K562 (cell line): ENCODE measurements around the gene GPR180. TPM values are rescaled to one million over a fixed set of nuclear protein-coding genes. Genes with fewer than 3 reads are reported as not detected.

Experiments
- ATAC-seq: fragments of 200-7000 bp; cut with Tn5 transposase; 3 replicates; pipeline ENCODE4 v1.9.1; 2020; ENCODE audit warnings: moderate library complexity
- BruUV-seq: library from RNA; stranded (reverse); fragments of 400-500 nt; replicated peaks from 2 replicates; lab custom pipeline; 2021; lab: Mats Ljungman, UMichigan
- CTCF ChIA-PET: fragments of 300-600 bp; formaldehyde crosslinking; extraction: SDS; loops from one replicate; lab custom pipeline; 2021; ENCODE audit warnings: low intra/inter-chr PET ratio; lab: Yijun Ruan, JAX
- POLR2A ChIA-PET: fragments of 300-600, 350-650 bp; sonication (Branson Sonifier 250); formaldehyde crosslinking; extraction: SDS; loops from one replicate; lab custom pipeline; 2021; ENCODE audit warnings: antibody characterized with exemption, inconsistent platforms; lab: Yijun Ruan, JAX
- DNase-seq, 4 experiments: peaks; one replicate each; pipeline versions ENCODE4 v3.0.0 to v3.0.0-alpha.2; 2011 to 2018; ENCODE audit warnings: low spot score in 3 of 4, mixed read lengths in 3 of 4; ENCODE audit errors: extremely low read depth in 1 of 4
- FAIRE-seq: peaks from 2 replicates; lab custom pipeline; 2011; peaks lifted over from hg19 to GRCh38; lab: Jason Lieb, UNC
- H2AFZ ChIP-seq: 2 replicates; pipeline ENCODE4 v1.6.0; 2011; ENCODE audit warnings: low read depth, low read length, control low read depth, inconsistent platforms
- H3K27ac ChIP-seq: fragments of 200-600 bp; 3 replicates; pipeline ENCODE4 v1.8.0; 2011; ENCODE audit warnings: low read depth, mild to moderate bottlenecking, control low read depth, inconsistent platforms, low read length, moderate library complexity, mixed read lengths; ENCODE audit errors: extremely low read depth
- H3K27me3 ChIP-seq, 2 experiments: fragments of 300-600 bp in 1 of 2; 2 replicates in 1 of 2; 3 replicates in 1 of 2; pipeline versions ENCODE4 v1.6.0 to v1.8.0; 2011; ENCODE audit warnings: inconsistent platforms in 2 of 2, low read length in 2 of 2, mild to moderate bottlenecking in 1 of 2, mixed read lengths in 1 of 2, moderate library complexity in 1 of 2; ENCODE audit not compliant: control insufficient read depth in 2 of 2, insufficient read depth in 2 of 2
- H3K36me3 ChIP-seq: fragments of 300-600 bp; 3 replicates; pipeline ENCODE4 v1.8.0; 2011; ENCODE audit warnings: mild to moderate bottlenecking, low read length, inconsistent platforms; ENCODE audit not compliant: control insufficient read depth, insufficient read depth
- H3K4me1 ChIP-seq, 2 experiments: fragments of 200-600 bp in 1 of 2; replicated peaks in 1 of 2; 2 replicates in 1 of 2; 3 replicates in 1 of 2; pipeline versions ENCODE4 v1.5.1 to v1.8.0; 2011; ENCODE audit warnings: inconsistent platforms in 2 of 2, low read length in 2 of 2, mild to moderate bottlenecking in 1 of 2, mixed read lengths in 1 of 2, moderate library complexity in 1 of 2; ENCODE audit not compliant: control insufficient read depth in 2 of 2, insufficient read depth in 2 of 2
- H3K4me2 ChIP-seq: 2 replicates; pipeline ENCODE4 v1.6.1; 2011; ENCODE audit warnings: low read length, control low read depth, inconsistent platforms, mixed read lengths; ENCODE audit not compliant: insufficient read depth
- H3K4me3 ChIP-seq: fragments of 200-600 bp; sonication (generic), shearing (Covaris generic); 2 replicates; pipeline ENCODE4 v1.5.1; 2016; ENCODE audit warnings: control low read depth, inconsistent platforms
- H3K79me2 ChIP-seq: fragments of 200-600 bp; 3 replicates; pipeline ENCODE4 v1.8.0; 2011; ENCODE audit warnings: low read length, inconsistent platforms; ENCODE audit not compliant: control insufficient read depth, insufficient read depth
- H3K9ac ChIP-seq, 2 experiments: 2 replicates each; pipeline versions ENCODE4 v1.6.0 to v1.6.1; 2011; ENCODE audit warnings: low read depth in 2 of 2, low read length in 2 of 2, control low read depth in 1 of 2, inconsistent platforms in 1 of 2, mild to moderate bottlenecking in 1 of 2, mixed read lengths in 1 of 2; ENCODE audit not compliant: insufficient read depth in 1 of 2
- H3K9me1 ChIP-seq: one replicate; pipeline ENCODE4 v1.6.0; 2011; ENCODE audit warnings: inconsistent platforms, mild to moderate bottlenecking, low read length, moderate library complexity; ENCODE audit not compliant: control insufficient read depth, insufficient read depth
- H3K9me3 ChIP-seq: replicated peaks from 2 replicates; pipeline ENCODE4 v1.5.1; 2011; ENCODE audit warnings: low read depth, low read length, inconsistent platforms; ENCODE audit not compliant: control insufficient read depth, insufficient read depth
- H4K20me1 ChIP-seq: replicated peaks from 2 replicates; pipeline ENCODE4 v1.6.1; 2011; ENCODE audit warnings: low read length, inconsistent platforms, mixed read lengths; ENCODE audit not compliant: control insufficient read depth, insufficient read depth
- MYBL2 ChIP-seq, 2 experiments: fragments of 450-650 bp in 1 of 2; sonication (generic) in 1 of 2; formaldehyde crosslinking in 1 of 2; IDR thresholded peaks; 2 replicates each; pipeline versions ENCODE4 v1.6.1 to v1.8.1; 2017 to 2022; ENCODE audit warnings: borderline replicate concordance in 1 of 2, inconsistent platforms in 1 of 2, low read depth in 1 of 2, mild to moderate bottlenecking in 1 of 2, missing genetic modification reagents in 1 of 2, moderate library complexity in 1 of 2
- NR3C1 ChIP-seq: sonication (generic); formaldehyde crosslinking; IDR thresholded peaks from 2 replicates; pipeline ENCODE4 v1.8.1; 2022; ENCODE audit warnings: missing genetic modification reagents
- TARDBP ChIP-seq: fragments of 450-650 bp; IDR thresholded peaks from 2 replicates; pipeline ENCODE4 v1.6.1; 2016
- ZNF174 ChIP-seq: fragments of 250-450 bp; sonication (Bioruptor Pico); IDR thresholded peaks from 2 replicates; pipeline ENCODE4 v1.4.0; 2020; ENCODE audit warnings: mild to moderate bottlenecking
- ZSCAN29 ChIP-seq: fragments of 450-650 bp; IDR thresholded peaks from 2 replicates; pipeline ENCODE4 v1.6.1; 2017
- WGBS: fragments of 100-300 bp; shearing (Covaris generic); methylation state at CpG from one replicate; pipeline ENCODE4 v1.1.6; 2016; ENCODE audit warnings: low coverage, mixed read lengths; ENCODE audit not compliant: insufficient coverage; ENCODE audit errors: missing lambda C conversion rate; 5-methylcytosine and 5-hydroxymethylcytosine counted together
- in situ Hi-C: fragments of 300-500 bp; cut with MboI; formaldehyde crosslinking; loops from 4 replicates; pipeline ENCODE4 v1.15.0; 2018; ENCODE audit warnings: inconsistent platforms, mixed read lengths
- intact Hi-C: fragments of 100-400 bp; cut with micrococcal nuclease; formaldehyde crosslinking; loops from 2 replicates; pipeline ENCODE4 v1.14.2; 2022
- polyA plus RNA-seq, 8 experiments: library from polyadenylated mRNA; depleted of rRNA in 4 of 8; stranded (reverse) in 5 of 8; unstranded in 3 of 8; fragments of >200 nt; fragmentation: Nextera tagmentation in 2 of 8; fragmentation: Illumina TruSeq in 1 of 8; extraction: Ambion mirVana in 2 of 8; extraction: Trizol in 1 of 8; gene quantifications; 2 replicates each; pipeline versions ENCODE4 v1.2.1 to v1.2.3, GENCODE V29; 2011 to 2014; ENCODE audit warnings: inconsistent platforms in 1 of 8, missing spikeins in 1 of 8
- total RNA-seq, 7 experiments: library from RNA; depleted of rRNA in 6 of 7; stranded (reverse); fragments of >200 nt in 6 of 7; fragmentation: Illumina TruSeq in 2 of 7; extraction: Trizol in 2 of 7; gene quantifications; 2 replicates each; pipeline versions ENCODE4 v1.2.1 to v1.2.3, GENCODE V29; 2011 to 2021; ENCODE audit warnings: low replicate concordance in 1 of 7
- TF ChIP-seq, protein P1 (sequence below): fragments of 250-450 bp; sonication (Bioruptor Pico); IDR thresholded peaks from 2 replicates; pipeline ENCODE4 v1.4.0; 2020; ENCODE audit warnings: mild to moderate bottlenecking, moderate library complexity, borderline replicate concordance
- TF ChIP-seq, protein P2 (sequence below): fragments of 450-650 bp; formaldehyde crosslinking; IDR thresholded peaks from 2 replicates; pipeline ENCODE4 v1.4.0; 2022; ENCODE audit warnings: missing genetic modification characterization

The GPR180 gene
- total and polyA plus RNA-seq, 9 of the 15 experiments (the other 6 are each of a cell fraction or from before 2014, with no cell fraction given), result 0.77 to 4.1 (median 1.8) TPM

DNA sequence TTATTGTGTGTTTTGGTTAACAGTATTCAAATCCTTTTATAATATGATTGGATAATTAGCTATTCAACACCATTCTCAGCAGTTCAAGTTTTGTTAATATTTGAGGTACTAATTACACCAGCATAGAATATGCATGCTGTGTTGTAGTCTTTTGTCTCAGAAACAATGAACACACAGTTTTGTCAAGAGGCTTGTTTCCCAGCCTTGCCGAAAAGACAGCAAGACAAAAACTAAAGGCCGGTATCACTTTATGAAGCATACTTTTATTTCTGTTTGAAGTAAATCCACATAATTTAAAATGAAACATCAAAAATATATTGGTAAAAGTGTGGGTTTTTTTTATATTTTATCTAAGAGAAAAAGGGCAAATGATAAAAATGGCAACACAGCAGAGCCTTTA is 7.5 kb downstream of the GPR180 start:
- H3K4me3 ChIP-seq, result no peak overlapping the region
- CTCF ChIA-PET, result no interaction called here
- intact Hi-C loops (no loop called here), in situ Hi-C loops (no loop called here)
- H3K27ac ChIP-seq, result no peak overlapping the region
- peaks cover 26% of the 10 kb centered on the region; the same call in 2 of the 3 replicates for H3K36me3 ChIP-seq
- FAIRE-seq, result no peak
- no peak overlapping the region for H3K9ac ChIP-seq
- H3K4me1 ChIP-seq, result no peaks in the 10 kb centered on the region; a peak in 2 of 5 replicates
- H3K9me3 ChIP-seq, result no peaks in the 10 kb centered on the region
- TF ChIP-seq NR3C1 (CRISPR knock-in tag), result no peak
- TF ChIP-seq, protein P1, sequence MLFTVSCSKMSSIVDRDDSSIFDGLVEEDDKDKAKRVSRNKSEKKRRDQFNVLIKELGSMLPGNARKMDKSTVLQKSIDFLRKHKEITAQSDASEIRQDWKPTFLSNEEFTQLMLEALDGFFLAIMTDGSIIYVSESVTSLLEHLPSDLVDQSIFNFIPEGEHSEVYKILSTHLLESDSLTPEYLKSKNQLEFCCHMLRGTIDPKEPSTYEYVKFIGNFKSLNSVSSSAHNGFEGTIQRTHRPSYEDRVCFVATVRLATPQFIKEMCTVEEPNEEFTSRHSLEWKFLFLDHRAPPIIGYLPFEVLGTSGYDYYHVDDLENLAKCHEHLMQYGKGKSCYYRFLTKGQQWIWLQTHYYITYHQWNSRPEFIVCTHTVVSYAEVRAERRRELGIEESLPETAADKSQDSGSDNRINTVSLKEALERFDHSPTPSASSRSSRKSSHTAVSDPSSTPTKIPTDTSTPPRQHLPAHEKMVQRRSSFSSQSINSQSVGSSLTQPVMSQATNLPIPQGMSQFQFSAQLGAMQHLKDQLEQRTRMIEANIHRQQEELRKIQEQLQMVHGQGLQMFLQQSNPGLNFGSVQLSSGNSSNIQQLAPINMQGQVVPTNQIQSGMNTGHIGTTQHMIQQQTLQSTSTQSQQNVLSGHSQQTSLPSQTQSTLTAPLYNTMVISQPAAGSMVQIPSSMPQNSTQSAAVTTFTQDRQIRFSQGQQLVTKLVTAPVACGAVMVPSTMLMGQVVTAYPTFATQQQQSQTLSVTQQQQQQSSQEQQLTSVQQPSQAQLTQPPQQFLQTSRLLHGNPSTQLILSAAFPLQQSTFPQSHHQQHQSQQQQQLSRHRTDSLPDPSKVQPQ (CRISPR knock-in tag), result no peak
- TF ChIP-seq, protein P2, sequence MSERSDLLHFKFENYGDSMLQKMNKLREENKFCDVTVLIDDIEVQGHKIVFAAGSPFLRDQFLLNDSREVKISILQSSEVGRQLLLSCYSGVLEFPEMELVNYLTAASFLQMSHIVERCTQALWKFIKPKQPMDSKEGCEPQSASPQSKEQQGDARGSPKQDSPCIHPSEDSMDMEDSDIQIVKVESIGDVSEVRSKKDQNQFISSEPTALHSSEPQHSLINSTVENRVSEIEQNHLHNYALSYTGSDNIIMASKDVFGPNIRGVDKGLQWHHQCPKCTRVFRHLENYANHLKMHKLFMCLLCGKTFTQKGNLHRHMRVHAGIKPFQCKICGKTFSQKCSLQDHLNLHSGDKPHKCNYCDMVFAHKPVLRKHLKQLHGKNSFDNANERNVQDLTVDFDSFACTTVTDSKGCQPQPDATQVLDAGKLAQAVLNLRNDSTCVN, result no peak
- TF ChIP-seq MYBL2 (IDR thresholded peaks at IDR 0.05; ENCODE audit: low read depth), result no peak
- TF ChIP-seq MYBL2 (CRISPR knock-in tag; IDR thresholded peaks at IDR 0.05; ENCODE audit: borderline replicate concordance), result no peak
- TF ChIP-seq TARDBP, result no peak
- TF ChIP-seq ZSCAN29, result no peak
- no peak for TF ChIP-seq ZNF174
- TF ChIP-seq, all 486 proteins: peak for 0
- ATAC-seq (no peak), DNase-seq (no peak)
- no peaks in the 10 kb centered on the region for H3K9me1 ChIP-seq
- POLR2A ChIA-PET, result no interaction called here
- H3K27me3 ChIP-seq, result no peaks in the 10 kb centered on the region
- no TSS peak for BruUV-seq
- no peak overlapping the region for H3K4me2 ChIP-seq
- no peaks in the 10 kb centered on the region for H3K79me2 ChIP-seq
- no peak overlapping the region for H2AFZ ChIP-seq
- no peaks in the 10 kb centered on the region for H4K20me1 ChIP-seq
- WGBS, result 100% methylated on average over 2 of the region's 2 CpGs
